ENCODE data around the gene AMDHD2.
"Not testable (repeated sequence)": the region's sequence is repeated elsewhere in the genome, so short reads cannot be mapped to it uniquely, and the experiment has no call there.

DNA sequence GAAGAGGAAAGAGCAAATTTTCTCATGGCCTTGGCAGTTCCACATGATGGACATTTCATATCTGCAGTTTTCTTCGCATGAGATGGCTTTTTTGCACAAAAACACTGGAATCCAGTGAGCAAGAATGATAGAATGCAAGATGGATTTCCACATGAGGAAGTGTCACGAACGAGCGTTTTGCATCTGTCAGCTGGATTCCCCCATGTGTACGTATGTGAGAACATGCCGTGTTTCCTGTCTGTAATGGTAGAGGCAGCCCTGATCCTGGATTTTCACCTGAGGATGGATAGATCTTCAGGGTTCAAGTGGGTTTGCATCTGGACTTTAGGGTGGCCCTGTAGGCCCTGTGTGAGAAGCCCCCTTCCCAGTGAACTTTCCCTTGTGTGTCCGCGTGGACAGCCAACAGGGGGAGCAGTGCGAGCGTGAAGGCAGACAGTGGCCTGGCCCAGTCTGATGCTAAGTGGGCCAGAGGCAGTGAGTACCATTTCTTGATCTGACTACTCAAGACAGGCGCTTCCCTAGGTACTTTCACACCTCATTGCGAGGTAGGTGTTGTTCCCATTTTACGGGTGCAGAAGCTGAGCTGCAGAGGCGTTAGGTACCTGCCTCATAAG is 19.8 kb downstream of the AMDHD2 start:
- TF ChIP-seq, protein P1, sequence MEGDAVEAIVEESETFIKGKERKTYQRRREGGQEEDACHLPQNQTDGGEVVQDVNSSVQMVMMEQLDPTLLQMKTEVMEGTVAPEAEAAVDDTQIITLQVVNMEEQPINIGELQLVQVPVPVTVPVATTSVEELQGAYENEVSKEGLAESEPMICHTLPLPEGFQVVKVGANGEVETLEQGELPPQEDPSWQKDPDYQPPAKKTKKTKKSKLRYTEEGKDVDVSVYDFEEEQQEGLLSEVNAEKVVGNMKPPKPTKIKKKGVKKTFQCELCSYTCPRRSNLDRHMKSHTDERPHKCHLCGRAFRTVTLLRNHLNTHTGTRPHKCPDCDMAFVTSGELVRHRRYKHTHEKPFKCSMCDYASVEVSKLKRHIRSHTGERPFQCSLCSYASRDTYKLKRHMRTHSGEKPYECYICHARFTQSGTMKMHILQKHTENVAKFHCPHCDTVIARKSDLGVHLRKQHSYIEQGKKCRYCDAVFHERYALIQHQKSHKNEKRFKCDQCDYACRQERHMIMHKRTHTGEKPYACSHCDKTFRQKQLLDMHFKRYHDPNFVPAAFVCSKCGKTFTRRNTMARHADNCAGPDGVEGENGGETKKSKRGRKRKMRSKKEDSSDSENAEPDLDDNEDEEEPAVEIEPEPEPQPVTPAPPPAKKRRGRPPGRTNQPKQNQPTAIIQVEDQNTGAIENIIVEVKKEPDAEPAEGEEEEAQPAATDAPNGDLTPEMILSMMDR (IDR thresholded peaks at IDR 0.05), result peak; percentile 54
- TF ChIP-seq EZH2, EZH2phosphoT487 (IDR thresholded peaks at IDR 0.05): not testable (repeated sequence)
